ENCODE measurements around the gene ERG.

The ERG gene

DNA sequence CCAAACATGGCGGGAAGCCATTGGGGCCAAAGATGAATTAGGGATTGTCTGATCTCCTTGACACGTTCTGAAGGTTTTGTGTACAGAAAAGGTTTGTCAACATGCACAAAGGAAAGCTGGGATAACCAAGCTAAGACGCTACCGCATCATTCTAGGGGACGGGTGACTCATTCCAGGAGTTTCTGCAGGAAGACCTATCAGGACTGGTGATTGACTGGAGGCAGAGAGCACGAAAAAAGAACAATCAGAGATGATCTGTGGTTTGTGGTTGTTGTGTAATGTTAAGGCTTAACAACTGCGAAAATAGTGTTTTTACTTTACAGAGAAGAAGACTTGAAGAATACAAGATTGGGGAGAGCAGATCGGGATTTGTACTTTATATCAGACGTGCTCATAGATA is 22.2 kb upstream of the ERG start:
- Histone ChIP-seq H3K36me3 (ENCODE audit: control insufficient read depth, insufficient read depth, low read length) (no peaks in the 10 kb centered on the region), H3K4me1 (ENCODE audit: control insufficient read depth, insufficient read depth, low read length) (no peaks in the 10 kb centered on the region), H3K4me3 (ENCODE audit: low read depth, low read length) (no peak overlapping the region), H3K9me3 (ENCODE audit: control insufficient read depth, insufficient read depth, low read length) (no peaks in the 10 kb centered on the region), H3K9ac (ENCODE audit: low read depth, low read length) (no peak overlapping the region), H3K27me3 (ENCODE audit: control insufficient read depth, insufficient read depth, low read length) (no peaks in the 10 kb centered on the region)

- Histone ChIP-seq H3K4me3 (ENCODE audit: low read depth, low read length) (no peak overlapping the region), H3K27me3 (ENCODE audit: control insufficient read depth, insufficient read depth, low read length) (no peaks in the 10 kb centered on the region), H3K36me3 (ENCODE audit: control insufficient read depth, insufficient read depth, low read length) (no peaks in the 10 kb centered on the region), H3K4me1 (ENCODE audit: control insufficient read depth, insufficient read depth, low read length) (peaks cover under 1% of the 10 kb centered on the region), H3K9ac (ENCODE audit: low read depth, low read length) (no peak overlapping the region), H3K9me3 (ENCODE audit: control insufficient read depth, insufficient read depth, low read length) (no peaks in the 10 kb centered on the region)
Measured at GRCh38 chr21:38511662-38512243, 13.5 kb upstream of the ERG start.

- H3K36me3 ChIP-seq (ENCODE audit: control insufficient read depth, insufficient read depth, low read length), result no peaks in the 10 kb centered on the region
- H3K4me1 ChIP-seq (ENCODE audit: control insufficient read depth, insufficient read depth, low read length), result peaks cover 5% of the 10 kb centered on the region
- no peak overlapping the region for H3K9ac ChIP-seq (ENCODE audit: low read depth, low read length)
- no peaks in the 10 kb centered on the region for H3K27me3 ChIP-seq (ENCODE audit: control insufficient read depth, insufficient read depth, low read length)
- H3K9me3 ChIP-seq (ENCODE audit: control insufficient read depth, insufficient read depth, low read length), result no peaks in the 10 kb centered on the region
- no peak overlapping the region for H3K4me3 ChIP-seq (ENCODE audit: low read depth, low read length)
Measured at GRCh38 chr21:38511198-38511597, 12.9 kb upstream of the ERG start.

DNA sequence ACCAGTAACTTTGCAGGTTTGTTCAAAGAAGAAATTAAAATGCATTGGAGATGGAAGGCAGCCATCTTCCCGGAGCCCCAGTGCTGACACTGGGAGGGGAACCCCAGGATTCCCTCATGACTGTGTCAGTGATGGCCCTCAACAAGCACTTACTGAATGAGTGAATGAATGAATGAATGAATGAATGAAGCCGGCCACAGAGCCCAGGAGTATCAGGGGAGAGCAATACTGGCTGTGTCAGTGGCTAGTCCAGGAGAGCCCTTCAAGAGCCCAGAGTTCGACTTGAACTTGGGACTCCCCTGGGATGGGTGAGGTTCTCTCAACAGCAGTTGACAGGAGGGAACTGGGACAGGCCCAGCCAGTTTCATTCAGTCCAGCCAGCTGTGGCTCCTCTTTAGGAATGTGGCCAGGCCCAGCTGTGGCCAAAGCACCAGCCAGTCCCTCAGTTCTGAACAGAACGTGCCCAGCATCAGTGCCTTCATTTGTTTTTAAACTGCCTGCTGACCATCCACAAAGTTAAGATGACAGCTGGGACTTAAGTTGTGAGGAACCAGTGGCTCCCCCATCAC is 9.2 kb upstream of the ERG start:
- H3K36me3 ChIP-seq (ENCODE audit: control insufficient read depth, insufficient read depth, low read length), result no peaks in the 10 kb centered on the region
- H3K9me3 ChIP-seq (ENCODE audit: control insufficient read depth, insufficient read depth, low read length), result no peaks in the 10 kb centered on the region
- no peak overlapping the region for H3K9ac ChIP-seq (ENCODE audit: low read depth, low read length)
- no peak overlapping the region for H3K4me3 ChIP-seq (ENCODE audit: low read depth, low read length)
- H3K27me3 ChIP-seq (ENCODE audit: control insufficient read depth, insufficient read depth, low read length), result no peaks in the 10 kb centered on the region
- peaks cover 10% of the 10 kb centered on the region for H3K4me1 ChIP-seq (ENCODE audit: control insufficient read depth, insufficient read depth, low read length)

GRCh38 chr21:38506661-38507281 is 8.5 kb upstream of the ERG start:
- H3K36me3 ChIP-seq (ENCODE audit: control insufficient read depth, insufficient read depth, low read length), result no peaks in the 10 kb centered on the region
- H3K9me3 ChIP-seq (ENCODE audit: control insufficient read depth, insufficient read depth, low read length), result no peaks in the 10 kb centered on the region
- peaks cover 10% of the 10 kb centered on the region for H3K4me1 ChIP-seq (ENCODE audit: control insufficient read depth, insufficient read depth, low read length)
- H3K4me3 ChIP-seq (ENCODE audit: low read depth, low read length), result peak overlapping the region; percentile 7
- H3K9ac ChIP-seq (ENCODE audit: low read depth, low read length), result no peak overlapping the region
- no peaks in the 10 kb centered on the region for H3K27me3 ChIP-seq (ENCODE audit: control insufficient read depth, insufficient read depth, low read length)

- H3K27me3 ChIP-seq (ENCODE audit: control insufficient read depth, insufficient read depth, low read length), result no peaks in the 10 kb centered on the region
- peaks cover 10% of the 10 kb centered on the region for H3K4me1 ChIP-seq (ENCODE audit: control insufficient read depth, insufficient read depth, low read length)
- no peak overlapping the region for H3K4me3 ChIP-seq (ENCODE audit: low read depth, low read length)
- no peaks in the 10 kb centered on the region for H3K9me3 ChIP-seq (ENCODE audit: control insufficient read depth, insufficient read depth, low read length)
- no peaks in the 10 kb centered on the region for H3K36me3 ChIP-seq (ENCODE audit: control insufficient read depth, insufficient read depth, low read length)
- no peak overlapping the region for H3K9ac ChIP-seq (ENCODE audit: low read depth, low read length)
Measured at GRCh38 chr21:38505654-38506523, 7.6 kb upstream of the ERG start.

- no peaks in the 10 kb centered on the region for H3K27me3 ChIP-seq (ENCODE audit: control insufficient read depth, insufficient read depth, low read length)
- no peaks in the 10 kb centered on the region for H3K36me3 ChIP-seq (ENCODE audit: control insufficient read depth, insufficient read depth, low read length)
- no peak overlapping the region for H3K4me3 ChIP-seq (ENCODE audit: low read depth, low read length)
- peaks cover 10% of the 10 kb centered on the region for H3K4me1 ChIP-seq (ENCODE audit: control insufficient read depth, insufficient read depth, low read length)
- no peaks in the 10 kb centered on the region for H3K9me3 ChIP-seq (ENCODE audit: control insufficient read depth, insufficient read depth, low read length)
- H3K9ac ChIP-seq (ENCODE audit: low read depth, low read length), result no peak overlapping the region
Measured at GRCh38 chr21:38504066-38504465, 5.8 kb upstream of the ERG start.

- Histone ChIP-seq H3K4me1 (ENCODE audit: control insufficient read depth, insufficient read depth, low read length) (peaks cover 10% of the 10 kb centered on the region), H3K9me3 (ENCODE audit: control insufficient read depth, insufficient read depth, low read length) (no peaks in the 10 kb centered on the region)
Measured at GRCh38 chr21:38503583-38503982, 5.3 kb upstream of the ERG start.

GRCh38 chr21:38500073-38500472 is 1.8 kb upstream of the ERG start:
- no peak overlapping the region for H3K9ac ChIP-seq (ENCODE audit: low read depth, low read length)
- no peaks in the 10 kb centered on the region for H3K4me1 ChIP-seq (ENCODE audit: control insufficient read depth, insufficient read depth, low read length)

More at GRCh38 chr21:38503583-38503982, 5.3 kb upstream of the ERG start:
- H3K9ac ChIP-seq (ENCODE audit: low read depth, low read length), result no peak overlapping the region
- H3K27me3 ChIP-seq (ENCODE audit: control insufficient read depth, insufficient read depth, low read length), result no peaks in the 10 kb centered on the region
- no peak overlapping the region for H3K4me3 ChIP-seq (ENCODE audit: low read depth, low read length)
- H3K36me3 ChIP-seq (ENCODE audit: control insufficient read depth, insufficient read depth, low read length), result no peaks in the 10 kb centered on the region

GRCh38 chr21:38499296-38499695 is 1.0 kb upstream of the ERG start:
- Histone ChIP-seq H3K9ac (ENCODE audit: low read depth, low read length) (no peak overlapping the region), H3K4me3 (ENCODE audit: low read depth, low read length) (no peak overlapping the region), H3K9me3 (ENCODE audit: control insufficient read depth, insufficient read depth, low read length) (no peaks in the 10 kb centered on the region), H3K27me3 (ENCODE audit: control insufficient read depth, insufficient read depth, low read length) (no peaks in the 10 kb centered on the region), H3K36me3 (ENCODE audit: control insufficient read depth, insufficient read depth, low read length) (no peaks in the 10 kb centered on the region), H3K4me1 (ENCODE audit: control insufficient read depth, insufficient read depth, low read length) (no peaks in the 10 kb centered on the region)

More at GRCh38 chr21:38500073-38500472, 1.8 kb upstream of the ERG start:
- H3K27me3 ChIP-seq (ENCODE audit: control insufficient read depth, insufficient read depth, low read length), result no peaks in the 10 kb centered on the region
- no peaks in the 10 kb centered on the region for H3K36me3 ChIP-seq (ENCODE audit: control insufficient read depth, insufficient read depth, low read length)
- H3K4me3 ChIP-seq (ENCODE audit: low read depth, low read length), result no peak overlapping the region
- H3K9me3 ChIP-seq (ENCODE audit: control insufficient read depth, insufficient read depth, low read length), result no peaks in the 10 kb centered on the region

DNA sequence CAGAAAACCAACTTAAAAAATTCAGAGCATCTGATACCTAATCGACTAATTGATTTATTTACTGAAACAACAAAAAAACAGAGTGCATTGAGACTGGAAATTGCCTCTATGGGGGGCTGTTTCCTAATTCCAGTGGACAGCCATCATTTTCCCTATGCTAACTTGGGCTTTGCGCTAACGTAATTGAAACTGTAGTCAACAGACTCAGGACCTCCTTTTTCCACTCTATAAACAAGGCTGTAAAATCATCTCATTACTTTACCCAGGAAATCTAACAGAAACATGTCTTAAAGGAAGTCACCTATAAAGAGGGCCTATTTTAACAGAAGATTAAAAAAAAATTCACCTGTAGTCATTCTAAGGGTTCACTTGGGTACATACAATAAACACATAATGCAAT is 2.1 kb downstream of the ERG start:
- Histone ChIP-seq H3K9ac (ENCODE audit: low read depth, low read length) (no peak overlapping the region), H3K27me3 (ENCODE audit: control insufficient read depth, insufficient read depth, low read length) (no peaks in the 10 kb centered on the region), H3K36me3 (ENCODE audit: control insufficient read depth, insufficient read depth, low read length) (no peaks in the 10 kb centered on the region), H3K4me1 (ENCODE audit: control insufficient read depth, insufficient read depth, low read length) (no peaks in the 10 kb centered on the region), H3K9me3 (ENCODE audit: control insufficient read depth, insufficient read depth, low read length) (no peaks in the 10 kb centered on the region), H3K4me3 (ENCODE audit: low read depth, low read length) (no peak overlapping the region)
